Astrocyte (in vitro differentiated cells and primary cell): ENCODE measurements around the gene BCS1L. TPM values are rescaled to one million over a fixed set of nuclear protein-coding genes. Genes with fewer than 3 reads are reported as not detected.

Source experiments
- DNase-seq: peaks from one replicate; pipeline ENCODE4 v3.0.0-alpha.2; 2010; ENCODE audit warnings: low read depth
- FAIRE-seq: peaks from 2 replicates; lab custom pipeline; 2011; peaks lifted over from hg19 to GRCh38; lab: Jason Lieb, UNC
- H2AFZ ChIP-seq: 2 replicates; pipeline ENCODE4 v1.6.0; 2012; ENCODE audit warnings: low read depth, low read length, inconsistent platforms
- H3K27ac ChIP-seq: 2 replicates; pipeline ENCODE4 v1.5.1; 2011; ENCODE audit warnings: low read depth, low read length, inconsistent platforms
- H3K27me3 ChIP-seq: 2 replicates; pipeline ENCODE4 v1.6.0; 2011; ENCODE audit warnings: low read length, inconsistent platforms; ENCODE audit not compliant: insufficient read depth
- H3K36me3 ChIP-seq: 2 replicates; pipeline ENCODE4 v1.5.1; 2011; ENCODE audit warnings: low read length, inconsistent platforms; ENCODE audit not compliant: insufficient read depth
- H3K4me1 ChIP-seq: 2 replicates; pipeline ENCODE4 v1.5.1; 2011; ENCODE audit warnings: low read length, inconsistent platforms; ENCODE audit not compliant: insufficient read depth
- H3K4me2 ChIP-seq: 2 replicates; pipeline ENCODE4 v1.6.0; 2012; ENCODE audit warnings: low read length, inconsistent platforms
- H3K4me3 ChIP-seq: 2 replicates; pipeline ENCODE4 v1.5.1; 2011; ENCODE audit warnings: low read depth, mild to moderate bottlenecking, low read length, inconsistent platforms; ENCODE audit not compliant: insufficient read depth
- H3K79me2 ChIP-seq: 2 replicates; pipeline ENCODE4 v1.6.0; 2012; ENCODE audit warnings: mild to moderate bottlenecking, low read length, inconsistent platforms; ENCODE audit not compliant: insufficient read depth
- H3K9ac ChIP-seq: 2 replicates; pipeline ENCODE4 v1.6.0; 2012; ENCODE audit warnings: mild to moderate bottlenecking, low read length, inconsistent platforms
- H3K9me3 ChIP-seq: 2 replicates; pipeline ENCODE4 v1.5.1; 2012; ENCODE audit warnings: low read depth, mild to moderate bottlenecking, low read length, inconsistent platforms; ENCODE audit not compliant: insufficient read depth
- H4K20me1 ChIP-seq: 2 replicates; pipeline ENCODE4 v1.6.0; 2012; ENCODE audit warnings: low read length, inconsistent platforms; ENCODE audit not compliant: insufficient read depth
- H3K27ac Mint-ChIP-seq: one replicate; pipeline ENCODE4 v1.8.0; 2021; ENCODE audit warnings: mild to moderate bottlenecking, mixed read lengths; ENCODE audit not compliant: unreplicated experiment
- H3K27me3 Mint-ChIP-seq: one replicate; pipeline ENCODE4 v1.8.0; 2021; ENCODE audit warnings: low read depth, mixed read lengths; ENCODE audit not compliant: unreplicated experiment
- H3K36me3 Mint-ChIP-seq: one replicate; pipeline ENCODE4 v1.8.0; 2021; ENCODE audit warnings: low read depth, mixed read lengths; ENCODE audit not compliant: unreplicated experiment
- H3K4me1 Mint-ChIP-seq: one replicate; pipeline ENCODE4 v1.8.0; 2021; ENCODE audit warnings: low read depth, mixed read lengths; ENCODE audit not compliant: unreplicated experiment
- H3K4me3 Mint-ChIP-seq: one replicate; pipeline ENCODE4 v1.8.0; 2021; ENCODE audit warnings: mild to moderate bottlenecking, moderate library complexity, mixed read lengths; ENCODE audit not compliant: unreplicated experiment
- H3K9me3 Mint-ChIP-seq: one replicate; pipeline ENCODE4 v1.8.0; 2021; ENCODE audit warnings: mild to moderate bottlenecking, mixed read lengths; ENCODE audit not compliant: unreplicated experiment
- CTCF ChIP-seq: IDR thresholded peaks from 2 replicates; pipeline ENCODE4 v1.5.1; 2011; ENCODE audit warnings: low read depth, mild to moderate bottlenecking, inconsistent platforms, low read length, moderate library complexity; ENCODE audit not compliant: insufficient read depth
- EZH2 ChIP-seq: IDR thresholded peaks from 2 replicates; pipeline ENCODE4 v1.6.1; 2012; ENCODE audit warnings: mild to moderate bottlenecking, low read length, inconsistent platforms; ENCODE audit not compliant: insufficient read depth
- total RNA-seq: library from RNA; stranded (reverse); gene quantifications from 2 replicates; pipeline ENCODE4 v1.2.1, GENCODE V29; 2021

Gene BCS1L
- total RNA-seq, 1 donor from 2014 or later = 27.5 TPM

GRCh38 chr2:218644721-218645120 is 14.8 kb upstream of the BCS1L start:
- Histone ChIP-seq H3K36me3 (peaks cover 56% of the 10 kb centered on the region), H3K79me2 (peaks cover 25% of the 10 kb centered on the region), H3K27ac (peak overlapping the region; percentile 69), H3K9me3 (no peaks in the 10 kb centered on the region), H3K4me1 (peaks cover 8% of the 10 kb centered on the region), H3K4me3 (no peak overlapping the region), H3K27me3 (no peaks in the 10 kb centered on the region), H2AFZ (no peak overlapping the region), H3K9ac (peak overlapping the region; percentile 58), H3K4me2 (no peak overlapping the region), H4K20me1 (peaks cover 19% of the 10 kb centered on the region)
- Mint-ChIP-seq H3K4me1 (no peaks in the 10 kb centered on the region), H3K36me3 (peaks cover 19% of the 10 kb centered on the region), H3K9me3 (no peaks in the 10 kb centered on the region), H3K27ac (peak overlapping the region; percentile 3), H3K27me3 (no peaks in the 10 kb centered on the region), H3K4me3 (no peak overlapping the region)
- no peak for FAIRE-seq
- TF ChIP-seq EZH2 = no peak
- TF ChIP-seq CTCF = no peak
- no peak for DNase-seq

- Mint-ChIP-seq H3K4me1 (no peaks in the 10 kb centered on the region), H3K9me3 (no peaks in the 10 kb centered on the region), H3K27ac (peak overlapping the region; percentile 69), H3K4me3 (no peak overlapping the region), H3K27me3 (no peaks in the 10 kb centered on the region), H3K36me3 (peaks cover 19% of the 10 kb centered on the region)
- Histone ChIP-seq H3K79me2 (peaks cover 25% of the 10 kb centered on the region), H3K9me3 (no peaks in the 10 kb centered on the region), H3K36me3 (peaks cover 58% of the 10 kb centered on the region), H3K9ac (peak overlapping the region; percentile 58), H3K27ac (peak overlapping the region; percentile 69), H3K27me3 (no peaks in the 10 kb centered on the region), H3K4me3 (no peak overlapping the region), H3K4me1 (peaks cover 8% of the 10 kb centered on the region), H3K4me2 (no peak overlapping the region), H2AFZ (no peak overlapping the region), H4K20me1 (peaks cover 18% of the 10 kb centered on the region)
- TF ChIP-seq CTCF (no peak), EZH2 (no peak)
- DNase-seq (peak; percentile 38), FAIRE-seq (no peak)
Measured at GRCh38 chr2:218645126-218645525, 14.4 kb upstream of the BCS1L start.

GRCh38 chr2:218648088-218648786 is 11.2 kb upstream of the BCS1L start:
- H3K9me3 ChIP-seq = no peaks in the 10 kb centered on the region
- peak overlapping the region; percentile 23 for H3K9ac ChIP-seq
- peaks cover 22% of the 10 kb centered on the region for H3K79me2 ChIP-seq
- H3K4me3 ChIP-seq = no peak overlapping the region
- H2AFZ ChIP-seq = no peak overlapping the region
- FAIRE-seq = peak; percentile 52
- Mint-ChIP-seq H3K27ac (no peak overlapping the region), H3K4me1 (no peaks in the 10 kb centered on the region), H3K36me3 (peaks cover 18% of the 10 kb centered on the region), H3K9me3 (no peaks in the 10 kb centered on the region), H3K27me3 (no peaks in the 10 kb centered on the region), H3K4me3 (no peak overlapping the region)
- peaks cover 25% of the 10 kb centered on the region for H4K20me1 ChIP-seq
- H3K4me1 ChIP-seq = peaks cover 8% of the 10 kb centered on the region
- DNase-seq = peak; percentile 41
- TF ChIP-seq CTCF (peak; percentile 93), EZH2 (no peak)
- no peak overlapping the region for H3K4me2 ChIP-seq
- H3K27me3 ChIP-seq = no peaks in the 10 kb centered on the region
- H3K27ac ChIP-seq = no peak overlapping the region
- H3K36me3 ChIP-seq = peaks cover 58% of the 10 kb centered on the region
